ENCODE results near the gene ZCCHC2.

ZCCHC2 gene

GRCh38 chr18:62583376-62583775, 60.6 kb downstream of the ZCCHC2 start:
- no peak for DNase-seq

GRCh38 chr18:62584241-62585120, 61.7 kb downstream of the ZCCHC2 start:
- DNase-seq, result peak; percentile 88

- DNase-seq, result no peak
Measured at GRCh38 chr18:62585274-62586150, 62.7 kb downstream of the ZCCHC2 start.

GRCh38 chr18:62586151-62586774, 63.4 kb downstream of the ZCCHC2 start:
- DNase-seq, result peak; percentile 62

- no peak for DNase-seq
Measured at GRCh38 chr18:62586781-62587487, 64.1 kb downstream of the ZCCHC2 start.

GRCh38 chr18:62587689-62588088, 64.9 kb downstream of the ZCCHC2 start:
- DNase-seq, result no peak

GRCh38 chr18:62588217-62588616, 65.4 kb downstream of the ZCCHC2 start:
- DNase-seq, result no peak

- no peak for DNase-seq
Measured at GRCh38 chr18:62590799-62591590, 68.2 kb downstream of the ZCCHC2 start.

- no peak for DNase-seq
Measured at GRCh38 chr18:62596145-62597005, 73.5 kb downstream of the ZCCHC2 start.

- no peak for DNase-seq
Measured at GRCh38 chr18:62601871-62602270, 79.0 kb downstream of the ZCCHC2 start.

GRCh38 chr18:62602706-62603105, 79.9 kb downstream of the ZCCHC2 start:
- DNase-seq, result no peak

GRCh38 chr18:62603211-62603610, 80.4 kb downstream of the ZCCHC2 start:
- DNase-seq, result no peak

GRCh38 chr18:62603979-62604378, 81.2 kb downstream of the ZCCHC2 start:
- DNase-seq, result no peak

- DNase-seq, result no peak
Measured at GRCh38 chr18:62605685-62606084, 82.9 kb downstream of the ZCCHC2 start.

GRCh38 chr18:62606106-62606505, 83.3 kb downstream of the ZCCHC2 start:
- DNase-seq, result no peak

GRCh38 chr18:62607302-62607701, 84.5 kb downstream of the ZCCHC2 start:
- no peak for DNase-seq

GRCh38 chr18:62607708-62608428, 85.0 kb downstream of the ZCCHC2 start:
- no peak for DNase-seq

- DNase-seq, result no peak
Measured at GRCh38 chr18:62609764-62610163, 86.9 kb downstream of the ZCCHC2 start.

GRCh38 chr18:62610351-62610700, 87.5 kb downstream of the ZCCHC2 start:
- no peak for DNase-seq

- no peak for DNase-seq
Measured at GRCh38 chr18:62610701-62611411, 88.0 kb downstream of the ZCCHC2 start.
